H1 (cell line): ENCODE results near the gene KPNA4. TPM values are rescaled to one million over a fixed set of nuclear protein-coding genes. Genes with fewer than 3 reads are reported as not detected.

Experiments
- CTCF ChIA-PET: fragments of 300-600 bp; sonication (Branson Sonifier 250); formaldehyde crosslinking; loops from one replicate; lab custom pipeline; 2021; ENCODE audit not compliant: partially characterized antibody; lab: Charles Lee
- POLR2A ChIA-PET: fragments of 300-600 bp; sonication (Branson Sonifier 250); formaldehyde crosslinking; loops from one replicate; lab custom pipeline; 2021; ENCODE audit warnings: inconsistent platforms; ENCODE audit not compliant: partially characterized antibody; lab: Charles Lee
- DNase-seq, 2 experiments: peaks; one replicate each; pipeline versions ENCODE4 v3.0.0 to v3.0.0-alpha.2; 2010 to 2022; ENCODE audit warnings: low spot score in 2 of 2, low read depth in 1 of 2, mixed read lengths in 1 of 2
- FAIRE-seq: peaks from 2 replicates; lab custom pipeline; 2011; peaks lifted over from hg19 to GRCh38; lab: Jason Lieb, UNC
- H2AFZ ChIP-seq: 2 replicates; pipeline ENCODE4 v1.8.1; 2012; ENCODE audit warnings: low read length, inconsistent platforms
- H2AK5ac ChIP-seq: 2 replicates; pipeline ENCODE4 v1.6.1; 2013; ENCODE audit warnings: low read depth, low read length
- H2BK120ac ChIP-seq: replicated peaks from 2 replicates; pipeline ENCODE3; 2013; ENCODE audit warnings: low read depth, low read length, inconsistent platforms
- H2BK12ac ChIP-seq: 2 replicates; pipeline ENCODE4 v1.6.1; 2013; ENCODE audit warnings: low read depth, low read length
- H2BK15ac ChIP-seq: 2 replicates; pipeline ENCODE4 v1.6.1; 2013; ENCODE audit warnings: low read length
- H2BK20ac ChIP-seq: 2 replicates; pipeline ENCODE4 v1.6.1; 2013; ENCODE audit warnings: low read length
- H2BK5ac ChIP-seq: 2 replicates; pipeline ENCODE4 v1.6.1; 2013; ENCODE audit warnings: low read depth, low read length
- H3K14ac ChIP-seq: 2 replicates; pipeline ENCODE4 v1.6.1; 2013; ENCODE audit warnings: inconsistent platforms; ENCODE audit not compliant: insufficient read length
- H3K18ac ChIP-seq: 2 replicates; pipeline ENCODE4 v1.6.1; 2013; ENCODE audit warnings: low read length; ENCODE audit errors: extremely low read depth
- H3K23ac ChIP-seq: 2 replicates; pipeline ENCODE4 v1.6.1; 2013; ENCODE audit warnings: inconsistent platforms; ENCODE audit not compliant: insufficient read length
- H3K23me2 ChIP-seq: 2 replicates; pipeline ENCODE4 v1.6.1; 2013; ENCODE audit warnings: low read depth, low read length
- H3K27ac ChIP-seq: 2 replicates; pipeline ENCODE4 v1.6.1; 2011; ENCODE audit warnings: low read depth, low read length, inconsistent platforms
- H3K27me3 ChIP-seq, 4 experiments: replicated peaks in 1 of 4; 1 replicate in 1 of 4; 2 replicates in 3 of 4; pipeline versions ENCODE4 v1.6.1 to v1.8.1; 2011 to 2013; ENCODE audit warnings: low read length in 3 of 4, mild to moderate bottlenecking in 3 of 4, inconsistent platforms in 2 of 4, mixed read lengths in 2 of 4, moderate library complexity in 1 of 4; ENCODE audit not compliant: control insufficient read depth in 3 of 4, insufficient read depth in 3 of 4; ENCODE audit errors: extremely low read depth in 1 of 4
- H3K36me3 ChIP-seq, 4 experiments: 2 replicates each; pipeline versions ENCODE4 v1.6.1 to v1.8.1; 2011 to 2013; ENCODE audit warnings: mild to moderate bottlenecking in 4 of 4, low read length in 3 of 4, moderate library complexity in 2 of 4, control low read depth in 1 of 4, inconsistent platforms in 1 of 4; ENCODE audit not compliant: insufficient read depth in 4 of 4, control insufficient read depth in 2 of 4
- H3K4ac ChIP-seq: replicated peaks from 2 replicates; pipeline ENCODE3; 2013; ENCODE audit warnings: low read length, low read depth, mixed read lengths, inconsistent platforms; ENCODE audit not compliant: insufficient read length
- H3K4me1 ChIP-seq, 4 experiments: replicated peaks in 1 of 4; 1 replicate in 1 of 4; 2 replicates in 3 of 4; pipeline versions ENCODE4 v1.6.1 to v1.8.1; 2011 to 2013; ENCODE audit warnings: low read length in 3 of 4, inconsistent platforms in 2 of 4, mixed read lengths in 1 of 4; ENCODE audit not compliant: insufficient read depth in 4 of 4, control insufficient read depth in 3 of 4
- H3K4me2 ChIP-seq, 2 experiments: 2 replicates each; pipeline versions ENCODE4 v1.6.1 to v1.8.1; 2011 to 2013; ENCODE audit warnings: low read depth in 2 of 2, low read length in 2 of 2, control low read depth in 1 of 2, inconsistent platforms in 1 of 2, mild to moderate bottlenecking in 1 of 2; ENCODE audit not compliant: insufficient read depth in 1 of 2
- H3K4me3 ChIP-seq, 4 experiments: fragments of 200-600, 300-600 bp in 1 of 4; sonication (generic), shearing (Covaris generic), sonication (Bioruptor Twin) in 1 of 4; 2 replicates each; pipeline versions ENCODE4 v1.5.1 to v1.8.1; 2011 to 2016; ENCODE audit warnings: low read length in 4 of 4, low read depth in 3 of 4, control low read depth in 2 of 4, inconsistent platforms in 2 of 4, mild to moderate bottlenecking in 2 of 4, mixed read lengths in 1 of 4, moderate library complexity in 1 of 4; ENCODE audit not compliant: insufficient read depth in 2 of 4; ENCODE audit errors: extremely low read depth in 1 of 4
- H3K56ac ChIP-seq: replicated peaks from 2 replicates; pipeline ENCODE3; 2013; ENCODE audit warnings: low read depth, mild to moderate bottlenecking, mixed read lengths, low read length, inconsistent platforms; ENCODE audit not compliant: insufficient read length
- H3K79me1 ChIP-seq: 2 replicates; pipeline ENCODE4 v1.6.1; 2013; ENCODE audit warnings: low read depth, low read length, control low read depth
- H3K79me2 ChIP-seq, 2 experiments: 2 replicates each; pipeline versions ENCODE4 v1.6.1 to v1.8.1; 2012 to 2013; ENCODE audit warnings: low read length in 2 of 2, mild to moderate bottlenecking in 2 of 2, inconsistent platforms in 1 of 2; ENCODE audit not compliant: insufficient read depth in 2 of 2, control insufficient read depth in 1 of 2
- H3K9ac ChIP-seq, 4 experiments: replicated peaks in 1 of 4; 1 replicate in 1 of 4; 2 replicates in 3 of 4; pipeline versions ENCODE4 v1.6.1 to v1.8.1; 2011 to 2013; ENCODE audit warnings: low read depth in 3 of 4, low read length in 3 of 4, control low read depth in 2 of 4, mild to moderate bottlenecking in 2 of 4, moderate library complexity in 2 of 4, inconsistent platforms in 1 of 4; ENCODE audit errors: extremely low read depth in 1 of 4
- H3K9me3 ChIP-seq, 2 experiments: 2 replicates each; pipeline versions ENCODE4 v1.6.1 to v1.8.1; 2012 to 2013; ENCODE audit warnings: mild to moderate bottlenecking in 2 of 2, moderate library complexity in 2 of 2, control low read depth in 1 of 2, inconsistent platforms in 1 of 2, low read depth in 1 of 2, low read length in 1 of 2, mixed read lengths in 1 of 2; ENCODE audit not compliant: insufficient read depth in 2 of 2
- H4K20me1 ChIP-seq, 2 experiments: replicated peaks in 1 of 2; 2 replicates each; pipeline versions ENCODE3 to v1.8.1; 2011 to 2013; ENCODE audit warnings: inconsistent platforms in 2 of 2, low read length in 2 of 2, mild to moderate bottlenecking in 1 of 2; ENCODE audit not compliant: insufficient read depth in 2 of 2, control insufficient read depth in 1 of 2
- H4K5ac ChIP-seq: 2 replicates; pipeline ENCODE4 v1.6.1; 2013; ENCODE audit warnings: low read length, low read depth, mixed read lengths, inconsistent platforms; ENCODE audit not compliant: insufficient read length
- H4K8ac ChIP-seq: 2 replicates; pipeline ENCODE4 v1.8.0; 2013; ENCODE audit warnings: mild to moderate bottlenecking, moderate library complexity, low read length, inconsistent platforms; ENCODE audit not compliant: insufficient read depth; ENCODE audit errors: extremely low read depth
- H4K91ac ChIP-seq: replicated peaks from 2 replicates; pipeline ENCODE3; 2013; ENCODE audit warnings: low read length, mixed read lengths, inconsistent platforms; ENCODE audit not compliant: insufficient read length
- ATF2 ChIP-seq: IDR thresholded peaks from 2 replicates; pipeline ENCODE4 v1.6.1; 2012; ENCODE audit warnings: low read length, inconsistent platforms
- BRCA1 ChIP-seq: IDR thresholded peaks from 2 replicates; pipeline ENCODE4 v1.6.1; 2012; ENCODE audit warnings: low read depth, low read length, improper control_type of control experiment
- CBX5 ChIP-seq: fragments of 300-800, 300-1000 bp; sonication (generic); IDR thresholded peaks from 2 replicates; pipeline ENCODE4 v1.7.1; 2016; ENCODE audit warnings: antibody characterized with exemption, low read length, low read depth
- CBX8 ChIP-seq: fragments of 300-800, 300-1000 bp; sonication (generic); IDR thresholded peaks from 2 replicates; pipeline ENCODE4 v1.7.1; 2016; ENCODE audit warnings: low read depth, low read length, borderline replicate concordance
- CHD1 ChIP-seq: IDR thresholded peaks from 2 replicates; pipeline ENCODE4 v1.6.1; 2012; ENCODE audit warnings: low read depth, low read length, improper control_type of control experiment
- HDAC6 ChIP-seq: IDR thresholded peaks from one replicate; pipeline ENCODE4 v1.7.1; 2012; ENCODE audit warnings: low read depth, mild to moderate bottlenecking, inconsistent platforms, low read length, moderate library complexity
- RNF2 ChIP-seq: fragments of 200-900, 300-1000 bp; sonication (generic); IDR thresholded peaks from 2 replicates; pipeline ENCODE4 v1.7.1; 2016; ENCODE audit warnings: borderline replicate concordance, low read depth, mild to moderate bottlenecking, antibody characterized with exemption, low read length; ENCODE audit not compliant: poor library complexity, severe bottlenecking; ENCODE audit errors: missing control alignments
- SIRT6 ChIP-seq: IDR thresholded peaks from one replicate; pipeline ENCODE4 v1.7.1; 2012; ENCODE audit warnings: low read length, inconsistent platforms
- SIX5 ChIP-seq: IDR thresholded peaks from 2 replicates; pipeline ENCODE4 v1.6.1; 2011; ENCODE audit warnings: mild to moderate bottlenecking, low read depth, low read length
- SRF ChIP-seq: IDR thresholded peaks from 2 replicates; pipeline ENCODE4 v1.6.1; 2011; ENCODE audit warnings: mild to moderate bottlenecking, low read depth, low read length, moderate library complexity
- TAF7 ChIP-seq: optimal IDR thresholded peaks from 2 replicates; pipeline ENCODE3; 2011; ENCODE audit warnings: low read depth, mild to moderate bottlenecking, inconsistent platforms, low read length, moderate library complexity, borderline replicate concordance
- TCF12 ChIP-seq: IDR thresholded peaks from 2 replicates; pipeline ENCODE4 v1.6.1; 2011; ENCODE audit warnings: low read depth, mild to moderate bottlenecking, low read length
- WGBS, 2 experiments: shearing (Covaris generic) in 1 of 2; methylation state at CpG; one replicate each; pipeline versions ENCODE4 v1.1.6 to v1.1.7; 2013 to 2015; ENCODE audit warnings: low lambda C conversion rate in 2 of 2, mixed read lengths in 2 of 2, inconsistent platforms in 1 of 2, low coverage in 1 of 2, missing lambda C conversion rate in 1 of 2; ENCODE audit not compliant: insufficient replicate concordance in 2 of 2, insufficient coverage in 1 of 2, insufficient read length in 1 of 2; ENCODE audit errors: extremely low coverage in 1 of 2, missing lambda C conversion rate in 1 of 2; 5-methylcytosine and 5-hydroxymethylcytosine counted together
- polyA plus RNA-seq, 7 experiments: library from polyadenylated mRNA; depleted of rRNA in 3 of 7; stranded (reverse) in 5 of 7; unstranded in 2 of 7; fragments of >200 nt in 5 of 7; fragments of 200-250 nt in 2 of 7; gene quantifications; 1 replicate in 5 of 7; 2 replicates in 1 of 7; 4 replicates in 1 of 7; pipeline versions ENCODE4 v1.2.1 to v1.2.3, GENCODE V29; 2011 to 2013; ENCODE audit warnings: missing spikeins in 2 of 7, mixed read lengths in 2 of 7
- total RNA-seq: library from RNA; stranded (reverse); fragmentation: NEBNext Ultra II Directional; extraction: Animal tissue kit (Norgen Biotek cat#: 25700); gene quantifications from 2 replicates; pipeline ENCODE4 v1.2.1, GENCODE V29; 2021

The KPNA4 gene
- total and polyA plus RNA-seq, 2 of the 8 experiments (the other 6 are each of a cell fraction or from before 2014, with no cell fraction given): 13.2 to 81.9 TPM

- Histone ChIP-seq H3K23me2 (peaks cover 8% of the 10 kb centered on the region; the same call in 1 of the 2 replicates), H3K23ac (no peak overlapping the region), H2BK20ac (no peak overlapping the region), H3K18ac (no peak overlapping the region), H3K4me1 (peaks cover 0 to 4% (median 1%) of the 10 kb centered on the region in 4 experiments; a peak in 4 of 7 replicates), H2BK5ac (no peak overlapping the region), H3K36me3 (peaks cover 0 to 8% (median 0%) of the 10 kb centered on the region in 4 experiments; a peak in 2 of 8 replicates), H4K91ac (no peak overlapping the region), H3K4ac (no peak overlapping the region), H3K4me3 (peak overlapping the region in 2 of 4 experiments; percentile 3 to 91; a peak in 2 of 8 replicates), H4K5ac (no peak overlapping the region), H3K9ac (no peak overlapping the region), H2BK15ac (no peak overlapping the region), H3K4me2 (peak overlapping the region; percentile 39 to 76; a peak in 2 of 4 replicates), H4K8ac (no peak overlapping the region), H3K27me3 (no peaks in the 10 kb centered on the region), H2AFZ (no peak overlapping the region), H3K79me1 (no peaks in the 10 kb centered on the region), H3K56ac (no peak overlapping the region), H2AK5ac (no peak overlapping the region), H3K79me2 (peaks cover 8 to 70% of the 10 kb centered on the region in 2 experiments), H3K9me3 (0 out of 4 replicates have a peak, but pooled peaks cover 0 to 2% of the 10 kb centered on the region in 2 experiments), H3K14ac (no peak overlapping the region), H4K20me1 (peaks cover 2 to 12% of the 10 kb centered on the region in 2 experiments), H2BK12ac (no peak overlapping the region), H3K27ac (no peak overlapping the region), H2BK120ac (no peak overlapping the region)
- DNase-seq: no peak
- ChIA-PET POLR2A (interaction anchor here (3.7 to 4.4 kb wide), 2 partner anchors 9 to 112 kb away, joined by 23 to 25 read pairs; partner anchors contain the start of gene TRIM59), CTCF (interaction anchor here (1.1 to 1.6 kb wide), 2 partner anchors 8 to 14 kb away, joined by 3 to 4 read pairs; no protein-coding TSS in a partner anchor)
- 89% methylated on average over 3 of the region's 3 CpGs; no CpG with 5 or more reads in 1 of the 2 experiments for WGBS, 2 experiments
- FAIRE-seq: no peak
- TF ChIP-seq CHD1 (no peak), CBX5 (no peak), CBX8 (no peak), ATF2 (no peak), SIRT6 (no peak), RNF2 (no peak), TCF12 (no peak), TAF7 (no peak), BRCA1 (no peak), HDAC6 (no peak), SRF (no peak), SIX5 (no peak)
Measured at GRCh38 chr3:160562952-160563351, 2.4 kb downstream of the KPNA4 start.
